ENCODE results near the gene STK39. TPM values are rescaled to one million over a fixed set of nuclear protein-coding genes. Genes with fewer than 3 reads are reported as not detected.

STK39 gene
- total RNA-seq, 1 donor from 2014 or later, result 26.9 TPM

DNA sequence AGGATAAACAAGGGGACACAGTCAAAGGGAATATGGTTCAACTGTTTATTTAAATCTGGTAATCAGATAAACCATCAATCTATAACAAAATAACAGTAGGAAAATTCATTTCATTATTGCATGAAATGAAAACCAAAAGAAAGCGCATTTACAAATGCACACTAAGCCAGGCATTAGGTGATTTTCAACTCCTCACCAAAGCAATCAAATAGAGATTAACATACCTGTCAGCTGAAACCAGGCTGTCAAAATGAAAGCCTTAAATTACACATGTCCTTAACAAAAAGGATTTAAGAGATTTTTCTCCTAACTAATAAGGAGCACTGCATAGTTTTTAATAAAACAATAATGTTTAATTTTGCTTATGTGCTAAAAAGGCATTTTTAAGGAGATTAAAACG is 23.0 kb downstream of the STK39 start:
- Mint-ChIP-seq H3K27ac (ENCODE audit: unreplicated experiment) (no peak overlapping the region), H3K36me3 (ENCODE audit: unreplicated experiment) (peaks cover 8% of the 10 kb centered on the region), H3K4me1 (ENCODE audit: unreplicated experiment) (peaks cover 11% of the 10 kb centered on the region), H3K9me3 (ENCODE audit: unreplicated experiment) (no peaks in the 10 kb centered on the region), H3K4me3 (ENCODE audit: unreplicated experiment) (no peak overlapping the region), H3K27me3 (ENCODE audit: unreplicated experiment) (no peaks in the 10 kb centered on the region)
- DNase-seq (ENCODE audit: extremely low spot score, unreplicated experiment), result no peak
- TF ChIP-seq, protein P1, sequence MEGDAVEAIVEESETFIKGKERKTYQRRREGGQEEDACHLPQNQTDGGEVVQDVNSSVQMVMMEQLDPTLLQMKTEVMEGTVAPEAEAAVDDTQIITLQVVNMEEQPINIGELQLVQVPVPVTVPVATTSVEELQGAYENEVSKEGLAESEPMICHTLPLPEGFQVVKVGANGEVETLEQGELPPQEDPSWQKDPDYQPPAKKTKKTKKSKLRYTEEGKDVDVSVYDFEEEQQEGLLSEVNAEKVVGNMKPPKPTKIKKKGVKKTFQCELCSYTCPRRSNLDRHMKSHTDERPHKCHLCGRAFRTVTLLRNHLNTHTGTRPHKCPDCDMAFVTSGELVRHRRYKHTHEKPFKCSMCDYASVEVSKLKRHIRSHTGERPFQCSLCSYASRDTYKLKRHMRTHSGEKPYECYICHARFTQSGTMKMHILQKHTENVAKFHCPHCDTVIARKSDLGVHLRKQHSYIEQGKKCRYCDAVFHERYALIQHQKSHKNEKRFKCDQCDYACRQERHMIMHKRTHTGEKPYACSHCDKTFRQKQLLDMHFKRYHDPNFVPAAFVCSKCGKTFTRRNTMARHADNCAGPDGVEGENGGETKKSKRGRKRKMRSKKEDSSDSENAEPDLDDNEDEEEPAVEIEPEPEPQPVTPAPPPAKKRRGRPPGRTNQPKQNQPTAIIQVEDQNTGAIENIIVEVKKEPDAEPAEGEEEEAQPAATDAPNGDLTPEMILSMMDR (IDR thresholded peaks at IDR 0.05), result no peak

DNA sequence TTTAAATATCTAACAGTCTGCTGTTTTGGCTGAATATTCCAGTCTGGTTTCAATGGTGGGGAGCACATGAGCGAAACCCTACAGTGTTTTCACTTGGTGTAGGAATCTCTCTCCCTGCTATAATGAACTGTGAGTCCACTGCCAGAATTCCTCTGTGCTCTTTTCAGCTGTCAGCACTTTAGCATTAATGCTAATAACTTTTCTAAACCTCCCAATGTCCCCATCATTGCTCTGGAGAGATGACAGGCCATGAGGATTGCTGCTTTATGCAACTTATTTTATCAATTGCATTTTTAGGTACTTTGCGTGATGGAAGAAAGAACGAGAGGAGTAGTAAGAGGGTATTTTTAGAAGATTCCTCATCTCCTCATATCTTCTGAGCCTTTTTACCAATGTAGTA is 25.3 kb downstream of the STK39 start:
- no peak for DNase-seq (ENCODE audit: extremely low spot score, unreplicated experiment)
- TF ChIP-seq, protein P1 (IDR thresholded peaks at IDR 0.05), result no peak
- no peak overlapping the region for H3K27ac Mint-ChIP-seq (ENCODE audit: unreplicated experiment)
- H3K4me1 Mint-ChIP-seq (ENCODE audit: unreplicated experiment), result peaks cover 11% of the 10 kb centered on the region
- H3K9me3 Mint-ChIP-seq (ENCODE audit: unreplicated experiment), result no peaks in the 10 kb centered on the region
- no peak overlapping the region for H3K4me3 Mint-ChIP-seq (ENCODE audit: unreplicated experiment)
- H3K27me3 Mint-ChIP-seq (ENCODE audit: unreplicated experiment), result no peaks in the 10 kb centered on the region
- peaks cover 6% of the 10 kb centered on the region for H3K36me3 Mint-ChIP-seq (ENCODE audit: unreplicated experiment)

DNA sequence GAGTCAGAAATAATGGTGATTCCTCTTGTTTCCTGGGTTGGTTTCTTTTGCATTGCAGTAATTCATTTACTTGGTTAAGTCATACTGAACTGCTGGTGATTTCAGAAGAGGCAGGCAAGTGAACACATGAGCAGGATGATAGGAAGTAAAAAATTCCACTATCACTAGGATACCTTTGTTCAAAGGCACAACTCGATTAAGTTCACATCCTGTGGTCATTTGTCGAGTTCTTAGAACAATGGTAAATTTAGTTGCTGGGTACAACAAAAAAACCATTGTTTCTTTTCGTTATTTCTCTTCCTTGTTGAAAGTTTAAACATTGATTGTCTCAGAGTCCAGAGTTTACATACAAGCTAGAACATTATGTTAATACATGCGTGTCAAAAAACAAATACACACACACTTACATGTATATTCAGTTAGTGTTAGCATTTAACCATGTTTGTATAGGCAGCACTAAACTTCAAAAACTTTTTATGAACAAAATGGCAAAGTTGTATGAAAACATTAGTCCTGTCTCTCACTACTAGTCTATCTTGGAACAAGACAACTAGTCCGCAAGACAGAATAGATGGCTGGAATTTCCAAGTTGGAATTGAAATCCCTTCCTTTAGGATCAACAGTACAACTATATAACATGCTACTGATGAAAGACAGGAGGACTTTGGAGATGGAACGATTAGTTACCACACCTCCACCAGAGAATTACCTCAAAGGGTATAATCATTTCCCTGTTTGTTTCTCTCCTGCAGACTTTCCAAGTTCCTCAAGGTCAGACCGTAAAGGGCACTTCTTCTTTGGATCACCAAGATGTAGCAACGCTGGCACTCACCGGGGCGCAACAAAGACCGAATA is 26.2 kb downstream of the STK39 start:
- no peaks in the 10 kb centered on the region for H3K27me3 Mint-ChIP-seq (ENCODE audit: unreplicated experiment)
- H3K9me3 Mint-ChIP-seq (ENCODE audit: unreplicated experiment), result no peaks in the 10 kb centered on the region
- H3K4me1 Mint-ChIP-seq (ENCODE audit: unreplicated experiment), result peaks cover 16% of the 10 kb centered on the region
- no peak for DNase-seq (ENCODE audit: extremely low spot score, unreplicated experiment)
- peaks cover 6% of the 10 kb centered on the region for H3K36me3 Mint-ChIP-seq (ENCODE audit: unreplicated experiment)
- TF ChIP-seq, protein P1 (IDR thresholded peaks at IDR 0.05), result no peak
- no peak overlapping the region for H3K4me3 Mint-ChIP-seq (ENCODE audit: unreplicated experiment)
- no peak overlapping the region for H3K27ac Mint-ChIP-seq (ENCODE audit: unreplicated experiment)

DNA sequence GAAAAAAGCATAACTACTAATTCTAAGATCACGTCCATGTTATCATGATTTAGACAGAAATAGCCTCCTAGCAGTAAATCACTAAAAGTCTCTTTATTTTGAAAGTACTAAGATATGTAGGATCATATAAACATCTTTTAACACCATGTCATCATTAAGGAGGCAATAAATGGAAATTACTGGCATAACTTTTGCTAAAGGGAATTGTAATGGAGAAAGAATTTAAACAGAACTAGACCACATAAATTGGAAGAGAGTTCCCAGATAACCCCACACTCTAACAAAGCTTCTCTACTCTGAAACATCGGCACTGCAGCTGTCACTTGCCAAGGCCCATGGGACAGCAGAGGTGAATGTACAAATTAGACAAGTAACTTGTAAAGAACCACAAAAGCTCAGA is 29.5 kb downstream of the STK39 start:
- H3K9me3 Mint-ChIP-seq (ENCODE audit: unreplicated experiment), result no peaks in the 10 kb centered on the region
- TF ChIP-seq, protein P1 (IDR thresholded peaks at IDR 0.05), result no peak
- DNase-seq (ENCODE audit: extremely low spot score, unreplicated experiment), result no peak
- H3K4me3 Mint-ChIP-seq (ENCODE audit: unreplicated experiment), result no peak overlapping the region
- H3K27me3 Mint-ChIP-seq (ENCODE audit: unreplicated experiment), result no peaks in the 10 kb centered on the region
- peaks cover 11% of the 10 kb centered on the region for H3K36me3 Mint-ChIP-seq (ENCODE audit: unreplicated experiment)
- H3K27ac Mint-ChIP-seq (ENCODE audit: unreplicated experiment), result no peak overlapping the region
- peaks cover 22% of the 10 kb centered on the region for H3K4me1 Mint-ChIP-seq (ENCODE audit: unreplicated experiment)

DNA sequence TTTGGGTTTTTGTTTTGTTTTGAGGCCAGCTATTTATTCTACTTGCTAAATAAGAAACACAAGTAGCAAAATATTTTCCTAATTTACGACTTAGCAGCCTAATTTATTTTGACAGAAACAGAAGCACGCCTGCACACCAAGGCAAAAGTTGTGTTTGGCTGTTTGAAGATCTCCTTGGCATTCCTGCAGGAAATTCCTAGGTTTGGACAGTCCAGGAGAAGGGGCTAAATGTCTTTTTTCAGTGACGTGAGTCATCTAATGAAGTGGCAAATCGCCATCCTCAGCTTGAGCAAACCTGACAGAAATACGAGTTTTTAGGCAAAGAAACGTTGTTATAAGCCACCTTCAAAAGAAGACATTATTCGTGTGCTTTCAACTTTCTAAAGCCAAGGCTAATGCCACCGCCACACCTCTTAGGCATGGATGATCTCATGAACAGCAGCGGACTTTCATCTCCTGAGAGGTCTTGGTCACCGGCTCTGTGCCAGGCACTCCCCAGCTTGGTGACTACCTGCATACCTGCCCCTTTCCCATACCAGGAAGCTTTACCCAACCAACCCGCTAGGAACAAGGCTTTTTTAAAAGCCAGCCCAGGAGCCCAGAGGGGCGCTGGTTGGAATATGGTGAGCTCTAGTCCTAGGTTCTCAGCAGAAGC is 30.9 kb downstream of the STK39 start:
- TF ChIP-seq, protein P1 (IDR thresholded peaks at IDR 0.05), result no peak
- no peaks in the 10 kb centered on the region for H3K9me3 Mint-ChIP-seq (ENCODE audit: unreplicated experiment)
- H3K4me1 Mint-ChIP-seq (ENCODE audit: unreplicated experiment), result peaks cover 30% of the 10 kb centered on the region
- H3K27me3 Mint-ChIP-seq (ENCODE audit: unreplicated experiment), result no peaks in the 10 kb centered on the region
- DNase-seq (ENCODE audit: extremely low spot score, unreplicated experiment), result no peak
- H3K36me3 Mint-ChIP-seq (ENCODE audit: unreplicated experiment), result peaks cover 14% of the 10 kb centered on the region
- no peak overlapping the region for H3K4me3 Mint-ChIP-seq (ENCODE audit: unreplicated experiment)
- H3K27ac Mint-ChIP-seq (ENCODE audit: unreplicated experiment), result no peak overlapping the region
